IMR-90 (cell line): ENCODE measurements around the gene CACNA2D1. TPM values are rescaled to one million over a fixed set of nuclear protein-coding genes. Genes with fewer than 3 reads are reported as not detected.

Source experiments
- ATAC-seq: fragments of 200-7000 bp; cut with Tn5 transposase; 2 replicates; pipeline ENCODE4 v1.9.1; 2020; ENCODE audit warnings: low read depth, mild to moderate bottlenecking, moderate library complexity
- BruUV-seq: library from RNA; stranded (reverse); fragments of 400-500 nt; replicated peaks from 2 replicates; lab custom pipeline; 2021; lab: Mats Ljungman, UMichigan
- CTCF ChIA-PET: fragments of 300-600 bp; formaldehyde crosslinking; extraction: SDS; loops from one replicate; lab custom pipeline; 2021; ENCODE audit warnings: antibody characterized with exemption; lab: Yijun Ruan, JAX
- POLR2A ChIA-PET: fragments of 300-600 bp; sonication (Branson Sonifier 250); formaldehyde crosslinking; loops from one replicate; lab custom pipeline; 2022; ENCODE audit warnings: antibody characterized with exemption; ENCODE audit not compliant: unreplicated experiment; lab: Charles Lee
- DNase-seq: peaks from one replicate; pipeline ENCODE4 v3.0.0; 2013
- H2AFZ ChIP-seq: replicated peaks from 2 replicates; pipeline ENCODE3; 2013; ENCODE audit warnings: low read length, mild to moderate bottlenecking; ENCODE audit not compliant: poor library complexity
- H2AK5ac ChIP-seq: 2 replicates; pipeline ENCODE4 v1.6.1; 2013; ENCODE audit warnings: low read depth, low read length, inconsistent platforms
- H2AK9ac ChIP-seq: replicated peaks from 2 replicates; pipeline ENCODE3; 2013; ENCODE audit warnings: mild to moderate bottlenecking, low read depth, low read length, moderate library complexity; ENCODE audit not compliant: poor library complexity
- H2BK120ac ChIP-seq: 2 replicates; pipeline ENCODE4 v1.6.1; 2013; ENCODE audit warnings: low read depth, low read length, inconsistent platforms
- H2BK15ac ChIP-seq: 3 replicates; pipeline ENCODE4 v1.6.1; 2013; ENCODE audit warnings: low read depth, low read length, inconsistent platforms
- H2BK20ac ChIP-seq: 2 replicates; pipeline ENCODE4 v1.6.1; 2013; ENCODE audit warnings: low read depth, mild to moderate bottlenecking, inconsistent platforms, low read length, moderate library complexity
- H2BK5ac ChIP-seq: 2 replicates; pipeline ENCODE4 v1.6.1; 2013; ENCODE audit warnings: mild to moderate bottlenecking, low read depth, low read length, inconsistent platforms; ENCODE audit not compliant: poor library complexity, severe bottlenecking
- H3K14ac ChIP-seq: replicated peaks from 2 replicates; pipeline ENCODE4 v1.6.1; 2013; ENCODE audit warnings: low read depth, low read length, inconsistent platforms
- H3K18ac ChIP-seq: 2 replicates; pipeline ENCODE4 v1.6.1; 2013; ENCODE audit warnings: low read depth, low read length, control low read depth
- H3K23ac ChIP-seq: 2 replicates; pipeline ENCODE4 v1.6.1; 2013; ENCODE audit warnings: low read depth, low read length, inconsistent platforms
- H3K27ac ChIP-seq: 2 replicates; pipeline ENCODE4 v1.5.1; 2013; ENCODE audit warnings: mild to moderate bottlenecking, control low read depth, low read length; ENCODE audit not compliant: insufficient read depth
- H3K27me3 ChIP-seq: 2 replicates; pipeline ENCODE4 v1.6.1; 2013; ENCODE audit warnings: low read length; ENCODE audit not compliant: control insufficient read depth, insufficient read depth
- H3K36me3 ChIP-seq: 2 replicates; pipeline ENCODE4 v1.6.1; 2013; ENCODE audit warnings: low read length, mixed read lengths; ENCODE audit not compliant: control insufficient read depth, insufficient read depth
- H3K4ac ChIP-seq: 2 replicates; pipeline ENCODE4 v1.6.1; 2013; ENCODE audit warnings: low read depth, low read length, inconsistent platforms
- H3K4me1 ChIP-seq: 2 replicates; pipeline ENCODE4 v1.6.1; 2013; ENCODE audit warnings: low read length, mixed read lengths; ENCODE audit not compliant: control insufficient read depth, insufficient read depth
- H3K4me2 ChIP-seq: 2 replicates; pipeline ENCODE4 v1.6.1; 2013; ENCODE audit warnings: low read depth, mild to moderate bottlenecking, control low read depth, low read length, moderate library complexity
- H3K4me3 ChIP-seq: 2 replicates; pipeline ENCODE4 v1.5.1; 2013; ENCODE audit warnings: low read depth, mild to moderate bottlenecking, control low read depth, low read length, moderate library complexity; ENCODE audit not compliant: insufficient read depth
- H3K56ac ChIP-seq: 2 replicates; pipeline ENCODE4 v1.6.1; 2013; ENCODE audit warnings: low read length, inconsistent platforms; ENCODE audit not compliant: insufficient read depth; ENCODE audit errors: extremely low read depth
- H3K79me1 ChIP-seq, 2 experiments: 2 replicates each; pipeline ENCODE4 v1.6.1; 2013; ENCODE audit warnings: low read length in 2 of 2, inconsistent platforms in 1 of 2, low read depth in 1 of 2
- H3K9ac ChIP-seq: 2 replicates; pipeline ENCODE4 v1.6.1; 2013; ENCODE audit warnings: low read depth, low read length, control low read depth
- H3K9me1 ChIP-seq: 2 replicates; pipeline ENCODE4 v1.6.1; 2013; ENCODE audit warnings: low read length, inconsistent platforms; ENCODE audit not compliant: insufficient read depth
- H3K9me3 ChIP-seq: 2 replicates; pipeline ENCODE4 v1.6.1; 2013; ENCODE audit warnings: low read length; ENCODE audit not compliant: control insufficient read depth, insufficient read depth
- H4K20me1 ChIP-seq: 2 replicates; pipeline ENCODE4 v1.6.1; 2013; ENCODE audit warnings: low read length, inconsistent platforms; ENCODE audit not compliant: insufficient read depth
- H4K5ac ChIP-seq: 2 replicates; pipeline ENCODE4 v1.6.1; 2013; ENCODE audit warnings: mild to moderate bottlenecking, low read depth, low read length, control low read depth
- H4K8ac ChIP-seq, 2 experiments: 2 replicates each; pipeline ENCODE4 v1.6.1; 2013; ENCODE audit warnings: low read depth in 2 of 2, low read length in 2 of 2, control low read depth in 1 of 2, inconsistent platforms in 1 of 2
- H4K91ac ChIP-seq: 2 replicates; pipeline ENCODE4 v1.6.1; 2013; ENCODE audit warnings: low read depth, low read length, inconsistent platforms; ENCODE audit not compliant: insufficient read depth
- BHLHE40 ChIP-seq: fragments of 150-350 bp; IDR thresholded peaks from 2 replicates; pipeline ENCODE4 v1.6.1; 2016; ENCODE audit warnings: mild to moderate bottlenecking, low read depth, low read length
- CEBPB ChIP-seq: IDR thresholded peaks from 2 replicates; pipeline ENCODE4 v1.6.1; 2012; ENCODE audit warnings: low read depth, low read length, improper control_type of control experiment
- CHD1 ChIP-seq: IDR thresholded peaks from 2 replicates; pipeline ENCODE4 v1.6.1; 2012; ENCODE audit warnings: low read depth, low read length, improper control_type of control experiment
- MAZ ChIP-seq: IDR thresholded peaks from 2 replicates; pipeline ENCODE4 v1.6.1; 2012; ENCODE audit warnings: low read depth, mild to moderate bottlenecking, low read length, improper control_type of control experiment, moderate library complexity, borderline replicate concordance
- NFE2L2 ChIP-seq: fragments of 150-350 bp; IDR thresholded peaks from 2 replicates; pipeline ENCODE4 v1.6.1; 2016; ENCODE audit warnings: low read depth, mild to moderate bottlenecking, low read length
- POLR2A ChIP-seq: IDR thresholded peaks from 2 replicates; pipeline ENCODE4 v1.6.1; 2012; ENCODE audit warnings: mild to moderate bottlenecking, low read depth, low read length
- RFX5 ChIP-seq: IDR thresholded peaks from 2 replicates; pipeline ENCODE4 v1.8.0; 2012; ENCODE audit warnings: low read depth, mild to moderate bottlenecking, low read length, moderate library complexity
- dilution Hi-C: fragments of 300-500 bp; cut with HindIII; formaldehyde crosslinking; loops from one replicate; pipeline ENCODE4 v1.14.3; 2018; ENCODE audit warnings: low sequenced_read_pairs; ENCODE audit not compliant: unreplicated experiment
- in situ Hi-C: fragments of 300-500 bp; cut with MboI; formaldehyde crosslinking; loops from 3 replicates; pipeline ENCODE4 v1.14.3; 2019; ENCODE audit warnings: low sequenced_read_pairs, inconsistent platforms, mixed read lengths
- intact Hi-C: fragments of 100-400 bp; cut with micrococcal nuclease; formaldehyde crosslinking; loops from 2 replicates; pipeline ENCODE4 v1.10.0; 2022
- polyA plus RNA-seq, 3 experiments: library from polyadenylated mRNA; depleted of rRNA; stranded (reverse); fragments of >200 nt; gene quantifications; 2 replicates each; pipeline ENCODE4 v1.2.3, GENCODE V29; 2012; ENCODE audit warnings: low replicate concordance in 1 of 3
- total RNA-seq: library from RNA; depleted of rRNA; stranded (reverse); fragments of >200 nt; gene quantifications from 2 replicates; pipeline ENCODE4 v1.2.3, GENCODE V29; 2012
- TF ChIP-seq, protein P1 (sequence below): fragments of 150-350 bp; IDR thresholded peaks from 2 replicates; pipeline ENCODE4 v1.6.1; 2016; ENCODE audit warnings: low read depth, mild to moderate bottlenecking, low read length, moderate library complexity, borderline replicate concordance
- TF ChIP-seq, protein P2 (sequence below): fragments of 150-350 bp; IDR thresholded peaks from 2 replicates; pipeline ENCODE4 v1.6.1; 2017; ENCODE audit warnings: mild to moderate bottlenecking, antibody characterized with exemption, low read length, low read depth

The CACNA2D1 gene
- total and polyA plus RNA-seq, 2 of the 4 experiments (the other 2 are of a cell fraction), result 5.8 to 21.9 TPM

DNA sequence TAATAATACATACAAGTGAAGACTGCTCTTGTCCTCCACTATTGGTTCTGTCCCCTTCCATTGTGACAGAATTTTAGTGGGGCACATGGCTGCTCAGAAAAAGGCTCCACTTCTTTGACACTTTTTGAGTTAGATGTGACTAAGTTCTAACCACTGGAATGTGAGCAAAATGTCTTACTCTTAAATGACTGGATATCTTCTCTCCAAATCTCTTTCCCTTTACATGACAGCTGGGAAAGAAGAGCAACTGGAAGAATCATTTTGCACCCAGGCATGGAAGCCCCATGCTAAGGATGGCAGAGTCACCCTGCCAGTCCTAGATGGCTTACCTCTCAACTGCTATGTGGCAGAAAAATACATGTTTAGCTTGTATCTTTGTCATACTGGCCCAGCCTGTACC lies 97.7 kb downstream of the CACNA2D1 start:
- Histone ChIP-seq H4K8ac (no peak overlapping the region), H3K27ac (no peak overlapping the region), H2BK5ac (no peak overlapping the region), H3K79me1 (peaks cover 0 to 12% of the 10 kb centered on the region in 2 experiments; a peak in 2 of 4 replicates), H2AK9ac (no peak overlapping the region), H3K36me3 (no peaks in the 10 kb centered on the region; the same call in 1 of the 2 replicates), H3K23ac (peak overlapping the region; percentile 61; the same call in 1 of the 2 replicates), H2BK120ac (no peak overlapping the region), H3K18ac (no peak overlapping the region), H3K4ac (peak overlapping the region; percentile 22; the same call in 1 of the 2 replicates), H4K91ac (no peak overlapping the region), H3K4me3 (no peak overlapping the region), H3K27me3 (no peaks in the 10 kb centered on the region), H4K20me1 (no peaks in the 10 kb centered on the region), H2BK20ac (no peak overlapping the region), H2BK15ac (no peak overlapping the region), H3K14ac (no peak overlapping the region; the same call in 1 of the 2 replicates), H3K9ac (no peak overlapping the region), H4K5ac (no peak overlapping the region), H2AFZ (no peak overlapping the region), H3K9me1 (no peaks in the 10 kb centered on the region; the same call in 1 of the 2 replicates), H2AK5ac (no peak overlapping the region), H3K4me1 (no peaks in the 10 kb centered on the region; the same call in 1 of the 2 replicates), H3K4me2 (no peak overlapping the region), H3K56ac (no peak overlapping the region), H3K9me3 (no peaks in the 10 kb centered on the region)
- dilution Hi-C loops, result no loop called here
- intact Hi-C loops, result no loop called here
- DNase-seq, result no peak
- ChIA-PET POLR2A (no interaction called here), CTCF (interaction anchor here (0.6 kb wide), 1 partner anchor 230 kb away, joined by 4 read pairs; no protein-coding TSS in a partner anchor)
- TF ChIP-seq BHLHE40 (no peak), CEBPB (no peak), MAZ (no peak), CHD1 (no peak), RFX5 (no peak), POLR2A (no peak), NFE2L2 (no peak)
- TF ChIP-seq, protein P1, sequence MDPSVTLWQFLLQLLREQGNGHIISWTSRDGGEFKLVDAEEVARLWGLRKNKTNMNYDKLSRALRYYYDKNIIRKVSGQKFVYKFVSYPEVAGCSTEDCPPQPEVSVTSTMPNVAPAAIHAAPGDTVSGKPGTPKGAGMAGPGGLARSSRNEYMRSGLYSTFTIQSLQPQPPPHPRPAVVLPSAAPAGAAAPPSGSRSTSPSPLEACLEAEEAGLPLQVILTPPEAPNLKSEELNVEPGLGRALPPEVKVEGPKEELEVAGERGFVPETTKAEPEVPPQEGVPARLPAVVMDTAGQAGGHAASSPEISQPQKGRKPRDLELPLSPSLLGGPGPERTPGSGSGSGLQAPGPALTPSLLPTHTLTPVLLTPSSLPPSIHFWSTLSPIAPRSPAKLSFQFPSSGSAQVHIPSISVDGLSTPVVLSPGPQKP, result no peak
- TF ChIP-seq, protein P2, sequence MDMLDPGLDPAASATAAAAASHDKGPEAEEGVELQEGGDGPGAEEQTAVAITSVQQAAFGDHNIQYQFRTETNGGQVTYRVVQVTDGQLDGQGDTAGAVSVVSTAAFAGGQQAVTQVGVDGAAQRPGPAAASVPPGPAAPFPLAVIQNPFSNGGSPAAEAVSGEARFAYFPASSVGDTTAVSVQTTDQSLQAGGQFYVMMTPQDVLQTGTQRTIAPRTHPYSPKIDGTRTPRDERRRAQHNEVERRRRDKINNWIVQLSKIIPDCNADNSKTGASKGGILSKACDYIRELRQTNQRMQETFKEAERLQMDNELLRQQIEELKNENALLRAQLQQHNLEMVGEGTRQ, result no peak
- in situ Hi-C loops, result no loop called here
- BruUV-seq, result no TSS peak
- ATAC-seq, result no peak
